SK-N-SH treated with all-trans-retinoic acid at 6 μM for 48 hours (cell line): ENCODE results near the gene DHDH.
A peak's percentile ranks its signal among the peaks of the same experiment; 100 is the strongest.
"Not testable (repeated sequence)": the region's sequence is repeated elsewhere in the genome, so short reads cannot be mapped to it uniquely, and the experiment has no call there.

Experiments used
- ATAC-seq: fragments of 200-7000 bp; cut with Tn5 transposase; 3 replicates; pipeline ENCODE4 v1.9.1; 2020; ENCODE audit warnings: mild to moderate bottlenecking, moderate library complexity
- ARNTL ChIP-seq: fragments of 450-650 bp; formaldehyde crosslinking; IDR thresholded peaks from 2 replicates; pipeline ENCODE4 v1.5.0; 2020; ENCODE audit warnings: low read depth, mild to moderate bottlenecking, moderate library complexity, borderline replicate concordance
- BACH2 ChIP-seq: fragments of 250-450 bp; sonication (Bioruptor Pico); IDR thresholded peaks from 2 replicates; pipeline ENCODE4 v1.9.0; 2021; ENCODE audit warnings: mild to moderate bottlenecking, borderline replicate concordance
- CREB5 ChIP-seq: fragments of 250-450 bp; sonication (Bioruptor Pico); IDR thresholded peaks from 2 replicates; pipeline ENCODE4 v1.5.1; 2020; ENCODE audit warnings: low read depth, mild to moderate bottlenecking, moderate library complexity
- CSDC2 ChIP-seq: fragments of 250-450 bp; sonication (Bioruptor Pico); IDR thresholded peaks from 2 replicates; pipeline ENCODE4 v1.5.0; 2020; ENCODE audit warnings: mild to moderate bottlenecking, moderate library complexity
- CSRNP3 ChIP-seq: fragments of 250-450 bp; sonication (Bioruptor Pico); IDR thresholded peaks from 2 replicates; pipeline ENCODE4 v1.5.1; 2021; ENCODE audit warnings: mild to moderate bottlenecking, moderate library complexity
- ESRRG ChIP-seq: fragments of 250-450 bp; sonication (Bioruptor Pico); IDR thresholded peaks from 2 replicates; pipeline ENCODE4 v1.6.1; 2021; ENCODE audit warnings: mild to moderate bottlenecking
- GLIS3 ChIP-seq: fragments of 250-450 bp; sonication (Bioruptor Pico); IDR thresholded peaks from 2 replicates; pipeline ENCODE4 v1.5.0; 2020; ENCODE audit warnings: mild to moderate bottlenecking, moderate library complexity
- ISL1 ChIP-seq: fragments of 250-450 bp; sonication (Bioruptor Pico); IDR thresholded peaks from 2 replicates; pipeline ENCODE4 v2.1.2; 2022; ENCODE audit warnings: mild to moderate bottlenecking, moderate library complexity
- OSR1 ChIP-seq: fragments of 250-450 bp; sonication (Bioruptor Pico); IDR thresholded peaks from 2 replicates; pipeline ENCODE4 v1.8.0; 2022; ENCODE audit warnings: moderate library complexity, mild to moderate bottlenecking, inconsistent platforms
- PATZ1 ChIP-seq: fragments of 250-450 bp; sonication (Bioruptor Pico); IDR thresholded peaks from 2 replicates; pipeline ENCODE4 v1.8.0; 2020; ENCODE audit warnings: mild to moderate bottlenecking, moderate library complexity, borderline replicate concordance
- POU6F1 ChIP-seq: fragments of 250-450 bp; sonication (Bioruptor Pico); IDR thresholded peaks from 2 replicates; pipeline ENCODE4 v1.8.0; 2021; ENCODE audit warnings: low read depth, mild to moderate bottlenecking, moderate library complexity, borderline replicate concordance
- RARB ChIP-seq: fragments of 250-450 bp; sonication (Bioruptor Pico); IDR thresholded peaks from 2 replicates; pipeline ENCODE4 v1.8.0; 2021; ENCODE audit warnings: mild to moderate bottlenecking, moderate library complexity
- SNAI2 ChIP-seq: fragments of 250-450 bp; sonication (Bioruptor Pico); IDR thresholded peaks from 2 replicates; pipeline ENCODE4 v1.5.0; 2020; ENCODE audit warnings: mild to moderate bottlenecking, moderate library complexity
- TCF4 ChIP-seq: fragments of 250-450 bp; sonication (Bioruptor Pico); IDR thresholded peaks from 2 replicates; pipeline ENCODE4 v1.8.0; 2021; ENCODE audit warnings: mild to moderate bottlenecking, moderate library complexity, borderline replicate concordance
- TOX ChIP-seq: fragments of 250-450 bp; sonication (Bioruptor Pico); IDR thresholded peaks from 2 replicates; pipeline ENCODE4 v1.8.0; 2021; ENCODE audit warnings: mild to moderate bottlenecking, moderate library complexity, borderline replicate concordance
- TSHZ2 ChIP-seq: fragments of 250-450 bp; sonication (Bioruptor Pico); IDR thresholded peaks from 2 replicates; pipeline ENCODE4 v1.5.0; 2020; ENCODE audit warnings: mild to moderate bottlenecking, moderate library complexity
- ZC3H10 ChIP-seq: fragments of 250-450 bp; sonication (Bioruptor Pico); IDR thresholded peaks from 2 replicates; pipeline ENCODE4 v1.5.1; 2021; ENCODE audit warnings: mild to moderate bottlenecking, moderate library complexity
- ZFP3 ChIP-seq: fragments of 250-450 bp; sonication (Bioruptor Pico); IDR thresholded peaks from 2 replicates; pipeline ENCODE4 v1.5.0; 2020; ENCODE audit warnings: mild to moderate bottlenecking, moderate library complexity
- ZFP30 ChIP-seq: fragments of 450-650 bp; formaldehyde crosslinking; IDR thresholded peaks from 2 replicates; pipeline ENCODE4 v1.5.0; 2022; ENCODE audit warnings: mild to moderate bottlenecking, moderate library complexity

Gene DHDH

GRCh38 chr19:48900477-48901406 lies 32.8 kb upstream of the DHDH start:
- TF ChIP-seq OSR1 (no peak), SNAI2 (CRISPR knock-in tag) (no peak), ESRRG (CRISPR knock-in tag) (no peak), ZC3H10 (no peak), PATZ1 (no peak), ZFP30 (CRISPR knock-in tag) (no peak), CREB5 (CRISPR knock-in tag) (no peak), POU6F1 (no peak), TCF4 (CRISPR knock-in tag) (no peak), GLIS3 (CRISPR knock-in tag) (no peak), ISL1 (CRISPR knock-in tag) (no peak), BACH2 (no peak), TOX (CRISPR knock-in tag) (no peak), CSRNP3 (CRISPR knock-in tag) (no peak), ZFP3 (CRISPR knock-in tag) (no peak), TSHZ2 (no peak), RARB (CRISPR knock-in tag) (no peak), ARNTL (CRISPR knock-in tag) (no peak)
- TF ChIP-seq, all 23 proteins: peak for 0

GRCh38 chr19:48902291-48902690 lies 31.2 kb upstream of the DHDH start:
- ATAC-seq: not testable (repeated sequence)

More at GRCh38 chr19:48900477-48901406, 32.8 kb upstream of the DHDH start:
- ATAC-seq: peak; percentile 61

GRCh38 chr19:48903788-48904187 lies 29.7 kb upstream of the DHDH start:
- not testable (repeated sequence) for ATAC-seq

GRCh38 chr19:48905664-48906063 lies 27.8 kb upstream of the DHDH start:
- no peak for ATAC-seq
- TF ChIP-seq ISL1 (CRISPR knock-in tag): no peak
- no peak for TF ChIP-seq SNAI2 (CRISPR knock-in tag)
- no peak for TF ChIP-seq CSDC2 (CRISPR knock-in tag)
- no peak for TF ChIP-seq TCF4 (CRISPR knock-in tag)
- TF ChIP-seq ZFP3 (CRISPR knock-in tag): no peak
